Loucy (cell line): Measurements from ENCODE around the gene AIFM2.

Source experiments
- H2AFZ ChIP-seq: fragments of 200-600 bp; sonication (generic); 2 replicates; pipeline ENCODE4 v1.6.0; 2016; ENCODE audit warnings: antibody characterized with exemption, mild to moderate bottlenecking, low read length, moderate library complexity
- H3F3A ChIP-seq: fragments of 200-600 bp; 2 replicates; pipeline ENCODE4 v1.6.0; 2016; ENCODE audit warnings: antibody characterized with exemption, low read depth, mild to moderate bottlenecking
- H3K27me3 ChIP-seq: fragments of 200-600 bp; sonication (generic); 2 replicates; pipeline ENCODE4 v1.6.1; 2014; ENCODE audit warnings: low read length, mild to moderate bottlenecking; ENCODE audit not compliant: insufficient read depth, poor library complexity, severe bottlenecking
- H3K36me3 ChIP-seq: fragments of 200-600 bp; sonication (generic); 2 replicates; pipeline ENCODE4 v1.6.1; 2016; ENCODE audit warnings: low read length; ENCODE audit not compliant: insufficient read depth
- H3K4me1 ChIP-seq: fragments of 200-600 bp; sonication (generic); 2 replicates; pipeline ENCODE4 v1.5.1; 2014; ENCODE audit warnings: low read length, mild to moderate bottlenecking; ENCODE audit not compliant: insufficient read depth, poor library complexity, severe bottlenecking
- H3K4me2 ChIP-seq: fragments of 200-600 bp; sonication (generic); 2 replicates; pipeline ENCODE4 v1.6.0; 2014; ENCODE audit warnings: antibody characterized with exemption, low read length, low read depth, mild to moderate bottlenecking; ENCODE audit not compliant: poor library complexity, severe bottlenecking
- H3K4me3 ChIP-seq: fragments of 200-600 bp; sonication (generic); 2 replicates; pipeline ENCODE4 v1.5.1; 2014; ENCODE audit warnings: low read length, mild to moderate bottlenecking, mixed read lengths; ENCODE audit not compliant: poor library complexity, severe bottlenecking
- H3K79me2 ChIP-seq: fragments of 200-600 bp; sonication (generic); 2 replicates; pipeline ENCODE4 v1.6.1; 2014; ENCODE audit warnings: low read length; ENCODE audit not compliant: insufficient read depth
- H3K9ac ChIP-seq: fragments of 200-600 bp; sonication (generic); 2 replicates; pipeline ENCODE4 v1.6.0; 2014; ENCODE audit warnings: mild to moderate bottlenecking, low read depth, low read length, moderate library complexity; ENCODE audit not compliant: poor library complexity, severe bottlenecking
- H3K9me2 ChIP-seq: fragments of 200-600 bp; sonication (generic); replicated peaks from 2 replicates; pipeline ENCODE4 v1.6.1; 2016; ENCODE audit warnings: low read depth, low read length, mixed read lengths
- H3K9me3 ChIP-seq: fragments of 200-600 bp; sonication (generic); 2 replicates; pipeline ENCODE4 v1.6.1; 2014; ENCODE audit warnings: mild to moderate bottlenecking, antibody characterized with exemption, low read length, low read depth; ENCODE audit not compliant: insufficient read depth
- H4K20me1 ChIP-seq: fragments of 200-600 bp; sonication (generic); 2 replicates; pipeline ENCODE4 v1.6.0; 2014; ENCODE audit warnings: antibody characterized with exemption, low read length, mild to moderate bottlenecking; ENCODE audit not compliant: insufficient read depth, poor library complexity, severe bottlenecking
- EZH2phosphoT487 ChIP-seq: fragments of 200-600 bp; IDR thresholded peaks from 2 replicates; pipeline ENCODE4 v1.6.1; 2018; ENCODE audit warnings: antibody characterized with exemption, mild to moderate bottlenecking, moderate library complexity, borderline replicate concordance
- TF ChIP-seq, protein P1 (sequence below): fragments of 200-600 bp; sonication (generic); conservative IDR thresholded peaks from 2 replicates; pipeline ENCODE4 v1.5.1; 2014; ENCODE audit warnings: mild to moderate bottlenecking, antibody characterized with exemption, low read length

The AIFM2 gene

DNA sequence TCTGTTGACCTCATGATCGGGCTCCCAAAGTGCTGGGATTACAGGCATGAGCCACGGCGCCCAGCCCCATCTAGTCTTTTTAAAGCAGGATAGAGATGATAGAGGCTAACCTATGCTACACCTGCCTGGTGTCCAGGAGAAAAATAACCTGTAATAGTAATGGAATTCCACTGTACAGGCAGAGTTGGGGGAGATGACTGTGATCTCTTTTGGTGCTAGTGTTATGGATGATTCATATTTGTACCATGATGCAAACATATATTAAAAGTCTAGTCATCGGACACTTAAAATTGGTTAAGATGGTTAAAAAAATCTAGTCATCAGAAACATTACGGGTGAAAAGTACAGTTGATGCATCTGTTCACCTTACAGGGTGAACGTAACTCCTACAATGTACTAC is 43.8 kb upstream of the AIFM2 start:
- Histone ChIP-seq H3K4me1 (peaks cover 11% of the 10 kb centered on the region), H3K9me2 (no peaks in the 10 kb centered on the region), H3K4me3 (no peak overlapping the region), H3F3A (no peaks in the 10 kb centered on the region), H3K9ac (no peak overlapping the region), H4K20me1 (no peaks in the 10 kb centered on the region), H3K27me3 (no peaks in the 10 kb centered on the region), H3K79me2 (no peaks in the 10 kb centered on the region), H3K4me2 (no peak overlapping the region), H3K9me3 (no peaks in the 10 kb centered on the region), H3K36me3 (no peaks in the 10 kb centered on the region), H2AFZ (no peak overlapping the region)
- TF ChIP-seq, protein P1, sequence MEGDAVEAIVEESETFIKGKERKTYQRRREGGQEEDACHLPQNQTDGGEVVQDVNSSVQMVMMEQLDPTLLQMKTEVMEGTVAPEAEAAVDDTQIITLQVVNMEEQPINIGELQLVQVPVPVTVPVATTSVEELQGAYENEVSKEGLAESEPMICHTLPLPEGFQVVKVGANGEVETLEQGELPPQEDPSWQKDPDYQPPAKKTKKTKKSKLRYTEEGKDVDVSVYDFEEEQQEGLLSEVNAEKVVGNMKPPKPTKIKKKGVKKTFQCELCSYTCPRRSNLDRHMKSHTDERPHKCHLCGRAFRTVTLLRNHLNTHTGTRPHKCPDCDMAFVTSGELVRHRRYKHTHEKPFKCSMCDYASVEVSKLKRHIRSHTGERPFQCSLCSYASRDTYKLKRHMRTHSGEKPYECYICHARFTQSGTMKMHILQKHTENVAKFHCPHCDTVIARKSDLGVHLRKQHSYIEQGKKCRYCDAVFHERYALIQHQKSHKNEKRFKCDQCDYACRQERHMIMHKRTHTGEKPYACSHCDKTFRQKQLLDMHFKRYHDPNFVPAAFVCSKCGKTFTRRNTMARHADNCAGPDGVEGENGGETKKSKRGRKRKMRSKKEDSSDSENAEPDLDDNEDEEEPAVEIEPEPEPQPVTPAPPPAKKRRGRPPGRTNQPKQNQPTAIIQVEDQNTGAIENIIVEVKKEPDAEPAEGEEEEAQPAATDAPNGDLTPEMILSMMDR, result no peak
- no peak for TF ChIP-seq EZH2phosphoT487

DNA sequence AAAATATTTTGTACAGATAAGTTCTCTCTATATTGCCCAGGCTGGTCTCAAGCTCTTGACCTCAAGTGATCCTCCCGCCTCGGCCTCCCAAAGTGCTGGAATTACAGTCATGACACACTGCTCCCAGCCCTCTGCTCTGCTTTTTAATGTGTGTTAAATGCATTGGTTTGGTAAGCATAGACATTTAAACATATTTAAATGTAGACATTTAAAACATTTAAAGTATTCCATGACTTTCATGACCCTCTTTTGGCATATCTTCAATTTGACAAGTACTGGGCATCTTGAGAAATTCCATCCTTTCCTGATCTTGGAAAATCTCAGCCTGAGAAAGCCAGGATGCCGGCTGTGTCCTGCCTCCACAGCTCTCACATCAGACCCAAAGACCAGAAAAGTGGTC is 42.9 kb upstream of the AIFM2 start:
- no peak overlapping the region for H2AFZ ChIP-seq
- TF ChIP-seq EZH2phosphoT487, result no peak
- TF ChIP-seq, protein P1, result no peak
- H3K79me2 ChIP-seq, result no peaks in the 10 kb centered on the region
- H3K9me3 ChIP-seq, result no peaks in the 10 kb centered on the region
- H4K20me1 ChIP-seq, result no peaks in the 10 kb centered on the region
- H3F3A ChIP-seq, result no peaks in the 10 kb centered on the region
- no peaks in the 10 kb centered on the region for H3K27me3 ChIP-seq
- H3K36me3 ChIP-seq, result no peaks in the 10 kb centered on the region
- H3K9me2 ChIP-seq, result no peaks in the 10 kb centered on the region
- no peak overlapping the region for H3K9ac ChIP-seq
- H3K4me2 ChIP-seq, result no peak overlapping the region
- no peak overlapping the region for H3K4me3 ChIP-seq
- peaks cover 15% of the 10 kb centered on the region for H3K4me1 ChIP-seq

DNA sequence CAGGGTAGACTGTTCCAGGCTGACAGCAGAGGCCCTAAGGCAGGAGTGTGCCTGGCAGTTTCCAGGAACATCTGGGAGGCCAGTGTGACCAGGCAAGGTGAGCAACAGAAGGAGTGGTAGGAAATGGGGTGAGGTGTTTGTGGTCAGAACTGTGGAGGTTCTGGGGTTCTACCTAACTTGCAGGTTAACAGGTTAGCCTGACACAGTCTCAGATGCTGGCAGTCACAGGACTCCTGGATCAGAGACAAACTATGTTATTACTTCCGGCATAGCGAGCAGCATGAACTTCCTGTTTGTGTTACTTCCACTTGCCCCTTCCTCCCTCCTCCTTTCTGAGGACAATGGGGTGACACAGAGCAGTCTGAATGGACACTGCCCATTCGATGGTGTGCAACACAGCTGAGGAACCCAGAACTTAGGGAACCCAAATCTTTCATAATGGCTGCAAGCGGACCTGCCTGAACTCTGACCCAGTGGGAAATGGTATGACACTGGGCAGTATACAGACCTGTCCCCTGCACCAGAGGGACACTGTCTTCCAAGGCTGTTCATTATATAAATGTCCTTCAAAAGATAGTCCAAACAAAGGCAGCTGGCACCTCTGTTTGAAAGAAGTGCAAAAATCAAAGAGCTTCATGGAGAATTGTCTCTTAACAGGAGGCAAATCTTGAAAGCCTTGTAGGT is 41.6 kb upstream of the AIFM2 start:
- Histone ChIP-seq H3K9me3 (no peaks in the 10 kb centered on the region), H2AFZ (peak overlapping the region; percentile 72), H3K9ac (no peak overlapping the region), H3K79me2 (peaks cover 11% of the 10 kb centered on the region), H3F3A (no peaks in the 10 kb centered on the region), H4K20me1 (peaks cover 11% of the 10 kb centered on the region), H3K4me3 (no peak overlapping the region), H3K4me1 (peaks cover 15% of the 10 kb centered on the region), H3K9me2 (no peaks in the 10 kb centered on the region), H3K36me3 (no peaks in the 10 kb centered on the region), H3K4me2 (peak overlapping the region; percentile 6), H3K27me3 (no peaks in the 10 kb centered on the region)
- TF ChIP-seq, protein P1, result no peak
- no peak for TF ChIP-seq EZH2phosphoT487
